Endometrial microvascular endothelial cells (primary cell): ENCODE results near the gene LRRN4. TPM values are rescaled to one million over a fixed set of nuclear protein-coding genes. Genes with fewer than 3 reads are reported as not detected.
"Not testable (repeated sequence)": the region's sequence is repeated elsewhere in the genome, so short reads cannot be mapped to it uniquely, and the experiment has no call there.

Experiments
- in situ Hi-C: cut with HindIII; loops from 2 replicates; pipeline ENCODE4 v1.10.0; 2017; ENCODE audit warnings: low sequenced_read_pairs, low pct_unique_long_range_greater_than_20kb; ENCODE audit errors: inconsistent ontology term
- total RNA-seq: library from RNA; depleted of rRNA; stranded (reverse); fragments of >200 nt; gene quantifications from one replicate; pipeline ENCODE4 v1.2.3, GENCODE V29; 2015; ENCODE audit errors: inconsistent ontology term

LRRN4 gene
- total RNA-seq, 1 donor from 2014 or later = not detected

DNA sequence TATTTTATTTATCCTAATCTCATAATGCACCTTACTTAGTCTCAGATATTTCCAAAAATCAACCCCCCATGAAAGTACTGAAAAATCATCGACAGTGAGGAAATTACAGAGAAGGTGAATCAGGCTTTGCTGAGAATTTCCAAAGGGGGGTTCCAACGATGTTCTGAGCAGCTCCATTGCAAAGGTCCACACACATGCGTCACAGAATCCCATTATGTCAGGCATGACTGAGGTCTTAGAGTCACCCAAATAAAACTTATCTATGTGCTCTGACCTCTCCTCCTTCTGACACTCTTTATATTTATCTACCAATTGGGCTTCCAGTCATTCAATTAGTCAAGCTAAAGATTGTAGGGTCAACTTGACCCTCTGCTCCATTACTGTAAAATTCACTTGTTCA lies 12.7 kb upstream of the LRRN4 start:
- in situ Hi-C loops = no loop called here

DNA sequence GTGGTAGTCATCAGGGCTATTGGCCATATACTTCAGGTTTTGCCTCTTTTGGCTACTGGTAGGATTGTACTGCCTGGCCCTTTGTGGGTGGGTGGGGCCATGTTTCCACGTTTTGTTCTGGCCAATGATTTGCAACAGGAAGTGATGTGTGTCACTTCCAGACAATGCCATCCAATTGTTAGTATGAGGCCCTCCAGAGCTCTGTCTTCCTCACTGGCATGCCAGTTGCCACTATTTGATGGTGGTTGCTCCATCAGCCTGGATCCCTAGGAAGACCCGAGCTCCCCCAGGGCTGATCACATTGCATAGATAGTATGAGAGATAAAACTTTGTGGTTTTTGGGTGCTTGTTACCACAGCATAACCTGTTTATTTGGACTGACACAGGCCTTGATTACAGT lies 7.7 kb upstream of the LRRN4 start:
- in situ Hi-C loops = no loop called here

DNA sequence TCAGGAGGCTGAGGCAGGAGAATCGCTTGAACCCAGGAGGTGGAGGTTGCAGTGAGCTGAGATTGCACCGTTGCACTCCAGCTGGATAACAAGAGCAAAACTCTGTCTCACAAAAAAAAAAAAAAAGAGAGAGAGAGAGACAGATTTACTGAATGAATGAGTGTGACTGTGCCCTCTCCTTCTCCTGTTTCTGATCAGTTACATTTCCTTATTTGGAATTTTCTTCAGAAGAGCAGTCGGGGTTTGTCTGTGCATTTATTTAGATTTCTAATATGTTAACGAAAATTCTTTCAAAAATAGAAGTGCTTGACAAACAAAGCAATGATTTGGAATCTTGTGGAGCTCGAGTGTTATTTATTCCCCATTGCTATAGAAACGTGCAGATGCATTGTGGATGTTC lies 6.4 kb upstream of the LRRN4 start:
- in situ Hi-C loops = no loop called here

DNA sequence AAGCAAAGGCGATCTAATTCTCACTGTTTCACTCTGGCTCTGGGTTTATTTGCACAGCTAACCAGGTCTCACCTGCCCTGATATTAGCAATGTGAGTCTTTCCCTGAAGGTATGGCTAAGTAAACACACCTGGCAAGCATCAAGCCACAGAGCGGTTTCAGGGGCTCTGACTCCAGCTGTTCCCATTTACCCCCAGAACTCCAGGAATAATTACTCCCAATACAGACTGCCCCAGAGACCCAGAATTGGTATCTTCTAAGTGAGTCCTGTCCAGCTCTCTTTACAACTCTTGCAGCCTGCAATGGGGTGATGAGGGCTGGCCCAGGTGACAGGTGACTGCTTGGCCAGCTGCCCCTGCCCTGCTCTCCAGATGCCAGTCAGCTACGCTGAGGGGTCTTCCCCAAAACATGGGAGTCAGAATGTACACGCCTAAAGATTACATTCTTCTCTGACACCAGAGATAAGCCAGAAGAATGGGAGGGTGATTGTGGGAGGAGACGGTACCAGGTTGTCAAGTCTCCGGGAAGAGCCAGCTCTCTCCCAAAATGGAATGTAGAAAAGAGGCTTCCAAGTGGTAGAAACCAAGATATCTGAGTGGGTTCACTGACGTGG lies 4.9 kb upstream of the LRRN4 start:
- in situ Hi-C loops = no loop called here

DNA sequence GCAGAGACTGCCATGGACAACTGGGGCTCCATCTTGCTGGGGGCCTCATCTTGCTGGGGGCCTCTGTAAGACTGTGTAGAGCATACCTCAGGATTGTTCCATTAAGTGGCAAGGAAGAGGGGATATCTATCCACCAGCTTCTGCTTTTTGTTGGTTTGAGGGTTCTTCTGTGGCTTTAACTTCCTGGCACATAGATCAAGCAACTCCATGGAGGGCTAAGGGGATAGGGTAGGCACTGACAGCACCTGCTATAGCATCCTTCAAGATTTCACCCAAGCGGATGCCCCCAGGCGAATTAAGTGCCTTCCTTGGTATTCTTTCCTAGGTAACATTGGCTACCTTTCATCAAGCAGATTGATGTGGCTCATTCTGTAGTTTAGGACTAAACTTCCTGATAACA lies 3.8 kb upstream of the LRRN4 start:
- in situ Hi-C loops = no loop called here

DNA sequence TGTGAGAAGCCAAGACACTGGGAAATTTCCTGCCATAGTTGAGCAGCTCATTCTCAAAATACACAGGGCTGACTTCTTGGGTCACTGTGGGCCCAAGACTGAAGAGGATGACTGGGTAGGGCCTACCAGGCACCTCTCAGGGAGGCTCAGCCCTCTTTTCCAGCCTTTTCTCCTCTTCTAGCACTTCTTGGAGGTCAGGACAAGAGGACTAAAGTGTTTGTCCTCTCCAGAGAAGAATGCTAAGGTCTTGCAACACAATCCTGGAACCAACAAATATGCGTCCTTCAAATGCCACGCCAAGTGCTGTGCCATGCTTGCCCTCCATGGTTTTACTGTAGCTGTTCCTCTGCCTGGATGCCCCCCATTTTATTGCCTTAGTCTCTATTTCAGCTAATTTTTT lies 3.3 kb upstream of the LRRN4 start:
- in situ Hi-C loops = no loop called here

DNA sequence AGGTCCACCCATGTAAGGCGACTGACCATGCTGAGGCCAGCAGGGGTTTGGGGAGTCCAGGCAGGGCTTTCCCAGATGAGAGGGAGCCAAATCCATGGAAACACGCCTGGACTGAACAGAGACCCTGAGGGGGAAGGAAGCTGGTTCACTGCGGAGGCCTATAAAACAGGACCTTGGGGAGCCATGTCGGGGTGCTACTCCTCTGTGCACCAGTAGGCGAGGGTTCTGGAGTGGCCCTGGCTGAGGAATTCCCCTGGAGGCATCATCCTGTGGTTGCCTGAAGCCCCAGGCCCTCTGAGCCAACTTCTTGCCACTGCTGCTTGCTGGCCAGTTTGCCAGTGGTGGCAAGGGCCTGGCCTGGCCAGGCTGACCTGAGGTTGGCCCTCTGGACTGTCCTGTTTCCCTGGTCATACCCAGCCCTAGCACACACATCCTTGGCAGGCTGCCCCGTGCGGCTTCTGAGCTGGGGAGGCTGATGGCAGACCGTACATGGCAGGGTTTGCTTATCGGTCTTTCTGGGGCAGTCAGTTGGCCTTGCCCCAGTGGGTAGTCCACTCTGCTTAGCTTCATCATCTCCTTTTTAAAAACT lies 2.2 kb upstream of the LRRN4 start:
- in situ Hi-C loops = no loop called here

DNA sequence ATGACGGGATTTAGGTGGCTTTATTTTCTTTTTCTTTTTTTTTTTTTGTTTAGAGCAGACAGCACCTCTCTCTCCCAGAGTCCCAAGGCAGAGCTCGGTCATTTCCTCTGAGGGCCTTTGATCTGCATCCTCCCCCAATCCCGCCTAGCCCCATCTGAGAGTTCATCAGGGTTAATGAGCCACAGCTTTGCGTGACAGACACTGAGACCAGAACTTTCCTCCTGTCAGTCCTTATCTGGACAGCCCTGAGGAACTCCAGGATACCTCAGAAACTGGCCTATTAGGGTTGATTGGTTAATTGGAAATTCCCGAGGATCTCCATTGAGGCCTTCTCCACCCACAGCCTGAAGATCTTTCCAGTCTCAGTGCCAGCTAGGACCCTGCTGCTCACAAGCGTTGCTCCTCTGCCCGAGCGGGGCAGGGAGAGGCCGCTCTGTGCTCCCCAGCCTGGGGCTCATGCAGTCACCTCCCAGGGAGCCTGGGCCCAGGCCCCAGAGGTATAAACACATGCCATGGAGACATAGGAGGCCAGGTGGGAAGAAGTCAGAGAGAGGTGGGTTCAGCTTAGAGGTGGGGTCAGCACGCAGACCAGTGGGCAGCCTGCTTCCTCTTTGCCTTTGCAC lies 1.4 kb upstream of the LRRN4 start:
- in situ Hi-C loops = no loop called here

DNA sequence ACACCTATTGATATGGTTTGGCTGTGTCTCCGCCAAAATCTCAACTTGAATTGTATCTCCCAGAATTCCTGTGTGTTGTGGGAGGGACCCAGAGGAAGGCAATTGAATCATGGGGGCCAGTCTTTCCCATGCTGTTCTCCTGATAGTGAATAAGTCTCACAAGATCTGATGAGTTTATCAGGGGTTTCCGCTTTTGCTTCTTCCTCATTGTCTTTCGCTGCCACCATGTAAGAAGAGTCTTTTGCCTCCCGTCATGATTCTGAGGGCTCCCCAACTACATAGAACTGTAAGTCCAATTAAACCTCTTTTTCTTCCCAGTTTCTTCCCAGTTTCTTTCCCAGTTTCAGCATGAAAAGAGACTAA lies 810 bp upstream of the LRRN4 start:
- in situ Hi-C loops = not testable (repeated sequence)

DNA sequence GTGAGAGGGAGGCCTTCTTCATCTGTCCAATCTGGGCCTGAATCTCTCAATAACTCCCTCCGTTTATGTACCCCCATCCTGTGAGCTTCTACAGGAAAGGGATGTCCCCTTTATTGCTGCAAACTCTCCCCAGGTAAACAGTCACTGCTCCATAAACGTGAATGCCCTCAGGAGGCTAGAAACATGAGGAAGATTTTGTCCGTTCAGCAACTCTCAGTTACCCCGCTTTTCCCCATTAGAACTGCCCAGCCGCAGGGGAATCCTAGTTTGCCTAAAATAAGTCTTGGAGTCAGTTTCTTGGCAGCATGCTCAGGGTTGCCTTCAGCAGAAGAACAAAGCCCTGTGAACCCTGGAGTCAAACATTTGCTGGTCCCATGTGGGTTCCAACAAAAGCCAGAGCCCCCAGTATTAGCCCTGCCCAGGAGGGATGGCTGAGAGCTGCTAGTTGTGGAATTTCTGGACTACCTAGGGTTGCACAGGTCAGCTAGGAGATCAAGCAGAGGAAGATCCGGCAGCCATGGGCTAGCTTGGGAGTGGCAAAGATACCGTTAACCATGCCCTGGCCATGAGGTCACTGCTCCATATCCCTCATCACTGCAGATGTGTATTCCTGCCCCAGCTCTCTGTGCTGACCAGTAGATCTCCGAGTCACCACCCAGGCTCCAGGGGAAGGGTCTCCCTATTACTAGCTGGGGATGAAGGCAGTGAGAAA lies 640 bp downstream of the LRRN4 start:
- in situ Hi-C loops = no loop called here

DNA sequence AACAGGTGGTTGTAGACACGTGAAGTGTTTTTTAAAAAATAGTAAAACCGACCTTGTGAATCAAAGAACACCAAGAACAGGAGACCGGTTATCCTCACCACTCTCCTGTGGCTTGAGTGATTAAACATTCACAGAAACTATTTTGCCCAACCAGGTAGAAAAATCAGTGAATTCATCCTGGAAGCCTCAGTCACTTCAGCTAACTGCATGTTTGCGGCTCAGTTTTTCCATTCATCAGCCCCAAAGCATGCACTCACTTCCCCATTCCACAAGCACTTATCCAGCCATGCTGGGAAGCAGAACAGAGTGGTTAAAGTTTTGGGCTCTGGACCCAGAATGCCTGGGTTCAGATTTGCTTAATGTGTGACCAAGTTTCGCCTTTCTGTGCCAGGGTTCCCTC lies 2.4 kb downstream of the LRRN4 start:
- in situ Hi-C loops = no loop called here

DNA sequence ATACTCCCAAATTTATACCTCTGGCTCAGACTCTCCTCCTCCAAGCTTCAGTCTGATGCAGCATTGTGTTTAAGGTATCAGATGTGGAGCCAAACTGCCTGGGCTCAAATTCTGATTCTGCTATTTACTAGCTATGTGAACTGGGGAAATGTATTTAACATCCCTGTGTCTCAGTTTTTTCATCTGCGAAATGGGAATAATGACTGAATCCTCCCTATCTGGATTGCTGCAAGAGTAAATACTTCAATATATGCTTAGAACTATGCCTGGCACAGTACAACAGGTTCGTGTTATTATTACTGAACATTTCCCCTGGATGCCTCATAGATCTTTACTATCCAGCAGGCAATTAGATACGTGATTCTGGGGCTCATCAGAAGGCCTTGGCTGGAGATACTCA lies 5.5 kb downstream of the LRRN4 start:
- in situ Hi-C loops = no loop called here

DNA sequence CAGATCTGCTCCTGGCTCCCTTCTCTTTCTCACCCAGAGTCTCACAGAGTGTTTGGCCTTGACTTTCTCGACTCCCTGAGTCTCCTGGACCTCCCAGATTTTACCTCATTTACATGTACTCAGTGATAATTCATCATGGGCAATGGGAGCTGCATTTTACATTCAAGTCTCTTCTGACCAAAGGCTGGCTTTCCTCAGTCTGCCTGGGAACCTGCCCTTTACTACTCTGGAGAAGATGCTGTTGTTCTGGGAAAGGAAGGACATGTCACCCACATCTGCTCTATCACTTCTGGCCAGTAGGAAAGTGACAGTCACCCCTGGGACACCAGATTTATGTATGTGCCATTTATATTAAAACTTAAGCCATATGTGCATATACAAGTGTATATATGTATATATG lies 7.4 kb downstream of the LRRN4 start:
- in situ Hi-C loops = no loop called here

DNA sequence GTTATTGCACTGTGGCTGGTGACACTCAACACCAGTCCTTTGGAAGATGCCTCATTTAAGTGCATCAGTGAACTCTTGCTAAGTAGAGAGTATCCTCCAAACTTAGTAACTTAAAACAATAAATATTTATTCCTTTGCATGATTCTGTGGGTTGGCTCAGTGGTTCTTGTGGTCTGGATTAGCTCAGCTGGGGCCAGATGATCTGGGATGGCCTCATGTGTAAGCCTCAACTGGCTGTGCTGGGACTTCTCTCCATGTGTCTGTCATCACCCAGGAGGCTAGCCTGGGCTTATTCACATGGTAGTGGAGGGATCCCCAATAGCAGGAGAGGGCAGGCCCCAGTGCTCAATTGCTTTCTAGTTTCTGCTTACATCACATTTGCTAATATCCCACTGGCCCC lies 8.3 kb downstream of the LRRN4 start:
- in situ Hi-C loops = no loop called here

DNA sequence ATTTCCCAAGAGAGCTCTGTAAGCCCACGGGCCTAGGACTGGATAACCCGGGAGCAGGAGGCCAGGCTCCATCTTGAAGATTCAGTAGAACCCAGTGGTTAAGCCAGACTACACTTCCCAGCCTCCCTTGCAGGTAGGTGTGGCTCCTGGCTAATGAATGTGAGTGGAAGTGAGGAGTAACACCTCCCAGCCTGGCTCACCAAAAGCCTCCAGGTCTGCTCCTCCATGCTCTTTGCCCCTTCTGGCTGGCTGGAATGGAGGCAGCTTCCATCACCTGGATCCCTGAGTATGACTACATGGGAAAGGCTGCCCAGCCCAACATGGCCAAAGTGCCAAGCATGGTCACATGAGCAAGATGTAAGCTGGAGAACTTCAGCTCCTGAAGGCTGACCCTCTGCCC lies 9.7 kb downstream of the LRRN4 start:
- in situ Hi-C loops = no loop called here

DNA sequence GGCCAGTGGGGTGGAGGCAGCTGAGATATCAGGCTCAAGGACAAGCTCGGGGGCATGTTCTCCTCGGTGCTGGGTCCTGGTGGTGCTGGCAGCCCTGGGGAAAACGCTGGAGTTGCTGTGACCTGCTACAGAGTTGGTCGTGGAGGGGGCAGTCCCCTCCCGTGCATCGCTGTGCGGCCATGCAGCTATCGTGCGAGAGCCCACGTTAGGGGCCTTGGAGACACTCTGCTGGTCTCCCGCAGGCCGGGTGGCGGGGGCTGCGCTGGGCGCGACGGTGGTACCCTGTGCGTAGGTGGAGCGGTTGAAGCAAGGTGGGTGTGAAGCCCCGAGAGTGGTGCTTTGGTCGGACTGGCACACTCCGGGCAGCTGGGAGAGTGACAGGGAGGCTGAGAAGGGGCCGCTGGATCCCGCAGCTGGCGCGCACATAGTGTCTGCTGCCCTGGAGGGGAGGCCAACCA lies 12.0 kb downstream of the LRRN4 start:
- in situ Hi-C loops = no loop called here

DNA sequence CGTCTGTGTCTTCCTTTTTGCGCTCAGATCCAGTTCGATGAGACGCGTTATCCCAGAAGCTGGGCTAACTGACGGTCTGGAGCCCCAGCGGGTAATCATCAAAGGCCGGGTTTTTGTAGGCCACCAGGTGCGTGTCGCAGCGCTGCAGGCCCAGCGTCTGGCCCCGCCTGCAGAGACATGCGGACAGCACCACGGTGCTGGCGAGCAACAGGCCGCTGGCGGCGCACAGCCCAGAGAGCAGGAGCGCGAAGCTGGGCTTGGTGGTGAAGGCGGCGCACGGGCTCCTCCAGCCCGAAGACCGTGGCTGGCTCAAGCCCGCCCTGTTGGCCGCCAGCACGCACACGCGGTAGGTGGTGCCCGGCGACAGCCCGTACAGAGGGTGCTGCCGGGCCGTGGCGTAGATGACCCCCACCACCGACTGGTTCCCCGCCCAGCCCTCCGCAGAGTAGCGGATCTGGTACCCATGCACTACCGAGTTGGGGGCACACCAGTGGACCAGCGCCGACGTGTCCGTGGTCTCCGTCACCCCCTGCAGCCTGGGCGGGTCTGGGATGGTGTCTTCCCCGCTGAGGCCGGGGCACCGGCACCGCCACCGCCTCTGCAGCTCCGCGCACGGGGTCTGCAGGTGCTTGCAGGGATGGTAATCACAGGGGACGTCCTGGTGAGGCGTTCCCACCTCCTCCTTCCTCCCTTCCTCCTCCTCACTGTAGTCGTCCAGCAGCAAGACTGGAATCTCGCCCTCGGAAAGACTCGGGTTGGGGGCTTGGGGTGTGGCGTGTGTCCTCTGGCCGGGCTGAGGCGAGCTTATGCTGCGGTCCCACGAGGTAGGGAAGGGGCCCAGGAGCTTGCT lies 12.7 kb downstream of the LRRN4 start:
- in situ Hi-C loops = no loop called here

DNA sequence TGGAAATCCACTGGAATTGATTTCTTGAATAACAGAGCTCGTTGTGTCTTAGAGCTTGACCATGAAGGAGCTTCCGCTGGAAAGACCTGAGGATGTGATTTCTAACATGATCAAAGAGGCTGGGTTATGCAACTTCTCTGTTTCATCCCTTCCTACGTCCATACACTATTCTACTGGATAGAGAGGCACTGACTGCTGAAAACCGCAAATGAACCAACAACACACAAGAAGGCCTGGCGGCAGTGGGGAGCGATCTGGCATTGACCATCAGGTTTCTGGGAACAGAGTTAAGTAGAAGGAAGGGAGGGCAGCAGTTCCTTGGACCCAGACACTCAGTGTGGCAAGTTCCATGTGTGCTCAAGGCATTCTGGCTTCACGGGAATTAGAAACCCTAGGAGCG lies 13.3 kb downstream of the LRRN4 start:
- in situ Hi-C loops = no loop called here

DNA sequence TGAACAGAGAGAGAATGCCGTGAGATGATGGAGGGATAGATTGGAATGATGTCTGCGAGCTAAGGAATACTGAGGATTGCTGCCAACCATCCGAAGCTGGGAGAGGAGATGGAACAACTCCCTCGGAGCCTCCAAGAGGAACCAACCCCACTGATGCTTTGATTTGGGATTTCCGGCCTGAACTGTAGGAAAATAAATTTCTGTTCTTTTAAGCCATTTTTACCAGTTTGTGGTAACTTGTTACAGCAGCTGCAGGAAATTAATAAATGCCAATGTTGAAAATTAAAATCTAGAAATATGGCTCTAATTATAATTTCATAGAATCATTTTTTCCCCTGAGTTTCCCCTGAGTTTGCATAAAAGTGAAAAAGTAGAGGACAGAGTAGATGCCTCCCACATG lies 14.1 kb downstream of the LRRN4 start:
- in situ Hi-C loops = no loop called here
